ENCODE results near the gene POC1B. TPM values are rescaled to one million over a fixed set of nuclear protein-coding genes. Genes with fewer than 3 reads are reported as not detected.

POC1B gene
- total RNA-seq, 1 donor from 2014 or later = 15.2 TPM

DNA sequence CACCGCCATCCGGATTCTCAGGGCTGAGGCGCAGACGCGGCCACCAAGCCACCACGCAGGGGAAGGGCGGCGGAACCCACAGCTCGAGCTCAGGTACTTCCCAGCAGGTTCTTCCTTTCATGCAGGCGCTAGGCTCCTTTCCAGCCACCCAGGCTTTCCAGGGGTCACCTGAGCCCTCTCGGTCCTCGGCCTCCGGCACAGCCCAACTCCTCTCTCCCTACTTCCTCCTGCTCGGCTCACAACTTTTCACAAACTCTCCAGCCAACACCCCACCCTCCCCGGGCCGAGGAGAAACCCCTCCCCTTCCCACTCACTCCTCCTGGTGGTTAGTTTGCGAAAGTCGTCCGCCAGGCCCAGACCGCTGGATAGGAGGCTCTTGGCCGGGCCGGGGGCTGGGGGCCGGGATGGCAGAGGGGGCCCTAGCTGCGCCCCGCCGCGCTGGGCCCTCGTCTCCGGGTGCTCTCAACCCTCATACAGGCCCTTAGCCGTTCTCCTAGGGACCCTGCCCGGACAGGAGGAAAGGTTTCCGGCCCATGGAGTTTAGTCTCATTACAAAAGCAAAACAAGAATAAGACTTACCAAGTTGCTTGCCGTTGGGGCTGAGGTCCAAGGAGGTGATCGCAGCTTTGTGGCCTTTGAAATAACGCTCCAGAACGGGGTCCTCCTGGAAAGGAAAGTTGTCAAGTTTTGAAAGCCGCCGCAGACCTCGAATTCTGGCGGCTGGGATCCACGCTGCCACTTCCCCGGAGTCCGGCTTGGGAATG lies 1.1 kb downstream of the POC1B start, which contains the start of gene GALNT4:
GALNT4 (minus strand) TSS at position 256 of the 764 bp plus-strand sequence; CDS start at position 9, 247 bp downstream.
- peak; percentile 79 for TF ChIP-seq CTCF (conservative IDR thresholded peaks at IDR 0.05)
- DNase-seq (ENCODE audit: low read depth, low spot score) = peak; percentile 81
- no peaks in the 10 kb centered on the region for H3K27me3 Mint-ChIP-seq (ENCODE audit: low read depth)
- peak within 1 kb of the TSS; percentile 73 for H3K27ac Mint-ChIP-seq (ENCODE audit: unreplicated experiment)
- H3K4me1 Mint-ChIP-seq = peaks cover 37% of the 10 kb centered on the region
- no peaks in the 10 kb centered on the region for H3K9me3 Mint-ChIP-seq
- H3K36me3 Mint-ChIP-seq (ENCODE audit: low read depth) = peaks cover 8% of the 10 kb centered on the region
- peak within 1 kb of the TSS; percentile 97 for H3K4me3 Mint-ChIP-seq

- TF ChIP-seq CTCF (conservative IDR thresholded peaks at IDR 0.05) = no peak
- Mint-ChIP-seq H3K9me3 (no peaks in the 10 kb centered on the region), H3K36me3 (ENCODE audit: low read depth) (peaks cover 8% of the 10 kb centered on the region), H3K4me3 (peak overlapping the region; percentile 97), H3K27me3 (ENCODE audit: low read depth) (no peaks in the 10 kb centered on the region), H3K27ac (ENCODE audit: unreplicated experiment) (peak overlapping the region; percentile 73), H3K4me1 (peaks cover 37% of the 10 kb centered on the region)
- no peak for DNase-seq (ENCODE audit: low read depth, low spot score)
Observed at GRCh38 chr12:89523843-89524540, 1.9 kb downstream of the POC1B start.

DNA sequence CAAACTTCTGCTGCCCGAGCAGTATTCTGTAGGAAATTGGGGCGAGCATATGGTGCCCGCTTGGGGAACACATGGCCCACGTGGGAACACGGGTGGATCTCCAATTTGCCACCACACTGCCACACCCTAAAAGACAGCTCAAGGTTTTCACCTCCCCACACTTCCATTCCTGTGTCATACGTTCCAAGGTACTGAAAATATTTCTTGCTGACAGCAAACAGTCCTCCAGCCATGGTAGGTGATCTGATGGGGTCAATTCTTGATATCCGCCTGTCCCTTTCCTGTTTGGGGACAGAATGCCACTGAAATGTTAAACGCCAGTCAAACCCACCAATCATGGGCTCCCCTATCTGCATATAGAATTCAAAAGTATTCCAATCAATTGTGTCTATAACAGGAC lies 2.5 kb downstream of the POC1B start:
- Mint-ChIP-seq H3K4me1 (peaks cover 37% of the 10 kb centered on the region), H3K36me3 (ENCODE audit: low read depth) (peaks cover 8% of the 10 kb centered on the region), H3K4me3 (peak overlapping the region; percentile 97), H3K27me3 (ENCODE audit: low read depth) (no peaks in the 10 kb centered on the region), H3K9me3 (no peaks in the 10 kb centered on the region), H3K27ac (ENCODE audit: unreplicated experiment) (no peak overlapping the region)
- DNase-seq (ENCODE audit: low read depth, low spot score) = no peak
- no peak for TF ChIP-seq CTCF (conservative IDR thresholded peaks at IDR 0.05)

DNA sequence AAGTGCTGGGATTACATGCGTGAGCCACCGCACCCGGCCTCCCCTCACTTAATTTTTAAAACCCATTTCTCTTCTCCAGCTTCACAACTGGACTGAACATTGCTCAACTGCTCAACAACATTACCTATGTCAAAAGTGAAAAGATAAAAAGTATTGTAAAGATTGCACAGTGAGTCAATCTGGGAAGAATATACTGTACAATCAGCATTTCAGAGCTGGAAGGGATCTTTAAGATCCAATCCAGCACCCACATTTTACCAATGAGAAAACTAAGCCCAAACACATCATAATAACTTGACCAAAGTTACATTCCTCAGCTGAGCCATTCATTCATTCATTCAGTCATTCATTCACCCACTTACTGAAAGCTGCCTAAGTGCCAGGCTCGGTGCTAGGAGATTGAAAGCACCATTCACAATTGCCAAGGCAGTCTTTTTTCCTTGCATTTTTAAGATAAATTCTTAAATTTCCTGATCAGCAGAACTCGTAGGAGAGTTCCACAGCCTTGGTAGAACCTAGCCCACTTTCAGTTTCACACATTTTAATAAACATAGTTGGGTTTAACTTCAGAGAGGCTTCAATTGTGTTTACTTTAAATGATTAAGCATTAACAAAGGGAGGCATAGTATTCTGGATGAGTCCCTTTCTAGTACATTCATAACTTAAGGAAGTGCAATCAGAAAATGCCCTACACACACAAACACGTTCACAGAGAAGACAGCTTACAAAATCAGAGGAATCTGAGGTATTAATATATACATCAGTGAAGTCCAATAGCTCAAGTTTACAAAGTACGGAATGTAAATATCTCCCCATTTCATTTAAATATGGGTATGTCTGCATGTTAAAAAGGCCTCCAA lies 4.3 kb downstream of the POC1B start:
- H3K27me3 Mint-ChIP-seq (ENCODE audit: low read depth) = no peaks in the 10 kb centered on the region
- TF ChIP-seq CTCF (conservative IDR thresholded peaks at IDR 0.05) = no peak
- DNase-seq (ENCODE audit: low read depth, low spot score) = no peak
- no peak overlapping the region for H3K27ac Mint-ChIP-seq (ENCODE audit: unreplicated experiment)
- H3K36me3 Mint-ChIP-seq (ENCODE audit: low read depth) = peaks cover 8% of the 10 kb centered on the region
- peaks cover 37% of the 10 kb centered on the region for H3K4me1 Mint-ChIP-seq
- H3K9me3 Mint-ChIP-seq = no peaks in the 10 kb centered on the region
- peak overlapping the region; percentile 21 for H3K4me3 Mint-ChIP-seq

GRCh38 chr12:89517720-89518119 lies 8.1 kb downstream of the POC1B start:
- Mint-ChIP-seq H3K9me3 (no peaks in the 10 kb centered on the region), H3K27me3 (ENCODE audit: low read depth) (no peaks in the 10 kb centered on the region), H3K4me3 (no peak overlapping the region), H3K36me3 (ENCODE audit: low read depth) (peaks cover 2% of the 10 kb centered on the region), H3K27ac (ENCODE audit: unreplicated experiment) (no peak overlapping the region), H3K4me1 (peaks cover 11% of the 10 kb centered on the region)
- DNase-seq (ENCODE audit: low read depth, low spot score) = no peak
- TF ChIP-seq CTCF (conservative IDR thresholded peaks at IDR 0.05) = no peak
